Activated B cell treated with CpG ODN at 0.5 μM for 24 hours (primary cell): ENCODE measurements around the gene STMND1. TPM values are rescaled to one million over a fixed set of nuclear protein-coding genes. Genes with fewer than 3 reads are reported as not detected.

ENCODE experiments used
- ATAC-seq: fragments of 200-7000 bp; cut with Tn5 transposase; one replicate; pipeline ENCODE4 v1.10.0; 2021; ENCODE audit warnings: low read depth, mild to moderate bottlenecking, moderate library complexity
- CTCF ChIA-PET: fragments of 350-600 bp; sonication (Branson Sonifier 250); formaldehyde crosslinking; loops from one replicate; lab custom pipeline; 2021; ENCODE audit warnings: antibody characterized with exemption; lab: Charles Lee
- POLR2A ChIA-PET: fragments of 350-600 bp; sonication (Branson Sonifier 250); formaldehyde crosslinking; loops from one replicate; lab custom pipeline; 2021; ENCODE audit warnings: antibody characterized with exemption; lab: Charles Lee
- DNase-seq: peaks from one replicate; pipeline ENCODE4 v3.0.0; 2022
- H3K27ac Mint-ChIP-seq: one replicate; pipeline ENCODE4 v1.8.0; 2020; ENCODE audit warnings: mixed read lengths
- H3K27me3 Mint-ChIP-seq: one replicate; pipeline ENCODE4 v1.8.0; 2021; ENCODE audit warnings: mixed read lengths
- H3K36me3 Mint-ChIP-seq: one replicate; pipeline ENCODE4 v1.8.0; 2021; ENCODE audit warnings: low read depth, mixed read lengths
- H3K4me1 Mint-ChIP-seq: one replicate; pipeline ENCODE4 v1.8.0; 2021; ENCODE audit warnings: mixed read lengths
- H3K4me3 Mint-ChIP-seq: one replicate; pipeline ENCODE4 v1.8.0; 2020; ENCODE audit warnings: mild to moderate bottlenecking, mixed read lengths
- H3K9me3 Mint-ChIP-seq: one replicate; pipeline ENCODE4 v1.8.0; 2020; ENCODE audit warnings: mixed read lengths
- CTCF ChIP-seq: fragments of 200-600 bp; IDR thresholded peaks from one replicate; pipeline ENCODE4 v1.8.0; 2022; ENCODE audit warnings: antibody characterized with exemption, mild to moderate bottlenecking
- intact Hi-C: fragments of 100-400 bp; cut with micrococcal nuclease; formaldehyde crosslinking; loops from one replicate; pipeline ENCODE4 v1.15.1; 2024
- total RNA-seq: library from RNA; stranded (reverse); gene quantifications from 2 replicates; pipeline ENCODE4 v1.2.3, GENCODE V29; 2022

STMND1 gene
- total RNA-seq, 1 donor from 2014 or later, result not detected

- H3K27ac Mint-ChIP-seq, result no peak overlapping the region
- ChIA-PET POLR2A (no interaction called here), CTCF (no interaction called here)
- intact Hi-C loops, result no loop called here
- H3K36me3 Mint-ChIP-seq, result no peaks in the 10 kb centered on the region
- ATAC-seq (no peak), DNase-seq (no peak)
- no peaks in the 10 kb centered on the region for H3K9me3 Mint-ChIP-seq
- H3K4me3 Mint-ChIP-seq, result no peak overlapping the region
- H3K27me3 Mint-ChIP-seq, result peaks cover 6% of the 10 kb centered on the region
- no peak for TF ChIP-seq CTCF
- H3K4me1 Mint-ChIP-seq, result no peaks in the 10 kb centered on the region
These were observed 42.8 kb upstream of the STMND1 start for GRCh38 chr6:17059022-17059421.

GRCh38 chr6:17059850-17060249 lies 42.0 kb upstream of the STMND1 start:
- no peaks in the 10 kb centered on the region for H3K36me3 Mint-ChIP-seq
- intact Hi-C loops, result no loop called here
- peaks cover 6% of the 10 kb centered on the region for H3K27me3 Mint-ChIP-seq
- ATAC-seq (no peak), DNase-seq (no peak)
- no peak overlapping the region for H3K27ac Mint-ChIP-seq
- H3K4me3 Mint-ChIP-seq, result no peak overlapping the region
- POLR2A ChIA-PET, result no interaction called here
- CTCF ChIA-PET, result no interaction called here
- no peak for TF ChIP-seq CTCF
- H3K4me1 Mint-ChIP-seq, result no peaks in the 10 kb centered on the region
- H3K9me3 Mint-ChIP-seq, result no peaks in the 10 kb centered on the region

- TF ChIP-seq CTCF, result no peak
- Mint-ChIP-seq H3K9me3 (no peaks in the 10 kb centered on the region), H3K27me3 (peaks cover 6% of the 10 kb centered on the region), H3K36me3 (no peaks in the 10 kb centered on the region), H3K4me3 (no peak overlapping the region), H3K4me1 (no peaks in the 10 kb centered on the region), H3K27ac (no peak overlapping the region)
- ChIA-PET POLR2A (no interaction called here), CTCF (no interaction called here)
- DNase-seq (no peak), ATAC-seq (no peak)
- intact Hi-C loops, result no loop called here
These were observed 40.8 kb upstream of the STMND1 start for GRCh38 chr6:17061097-17061496.

- ChIA-PET POLR2A (no interaction called here), CTCF (no interaction called here)
- Mint-ChIP-seq H3K4me3 (no peak overlapping the region), H3K27ac (no peak overlapping the region), H3K4me1 (no peaks in the 10 kb centered on the region), H3K36me3 (no peaks in the 10 kb centered on the region), H3K9me3 (no peaks in the 10 kb centered on the region), H3K27me3 (peaks cover 6% of the 10 kb centered on the region)
- no peak for TF ChIP-seq CTCF
- ATAC-seq, result no peak
- DNase-seq, result no peak
- intact Hi-C loops, result no loop called here
These were observed 38.9 kb upstream of the STMND1 start for GRCh38 chr6:17062871-17063440.

- Mint-ChIP-seq H3K4me1 (no peaks in the 10 kb centered on the region), H3K27me3 (peaks cover under 1% of the 10 kb centered on the region), H3K9me3 (peaks cover 7% of the 10 kb centered on the region), H3K4me3 (no peak overlapping the region), H3K36me3 (no peaks in the 10 kb centered on the region), H3K27ac (no peak overlapping the region)
- CTCF ChIA-PET, result no interaction called here
- POLR2A ChIA-PET, result no interaction called here
- no peak for TF ChIP-seq CTCF
- ATAC-seq (no peak), DNase-seq (no peak)
- intact Hi-C loops, result no loop called here
These were observed 36.9 kb upstream of the STMND1 start for GRCh38 chr6:17064975-17065374.
